GM21360 (cell line): ENCODE measurements around the gene SRPK3.
"Not testable (repeated sequence)": the region's sequence is repeated elsewhere in the genome, so short reads cannot be mapped to it uniquely, and the experiment has no call there.

ENCODE experiments used
- ATAC-seq: cut with Tn5 transposase; IDR thresholded peaks from one replicate; pipeline ENCODE4 v1.9.1; 2021; ENCODE audit warnings: mild to moderate bottlenecking, moderate library complexity; ENCODE audit not compliant: unreplicated experiment

Gene SRPK3

GRCh38 chrX:153804621-153805020 lies 23.8 kb downstream of the SRPK3 start:
- no peak for ATAC-seq

GRCh38 chrX:153805436-153805835 lies 24.6 kb downstream of the SRPK3 start:
- no peak for ATAC-seq

- no peak for ATAC-seq
Measured at GRCh38 chrX:153806999-153807575, 26.2 kb downstream of the SRPK3 start.

- no peak for ATAC-seq
Measured at GRCh38 chrX:153807976-153808375, 27.1 kb downstream of the SRPK3 start.

- no peak for ATAC-seq
Measured at GRCh38 chrX:153812220-153812619, 31.4 kb downstream of the SRPK3 start.

- no peak for ATAC-seq
Measured at GRCh38 chrX:153813161-153813560, 32.3 kb downstream of the SRPK3 start.

- ATAC-seq = no peak
Measured at GRCh38 chrX:153814591-153815315, 33.9 kb downstream of the SRPK3 start.

GRCh38 chrX:153816831-153817690 lies 36.2 kb downstream of the SRPK3 start:
- no peak for ATAC-seq

GRCh38 chrX:153818064-153818463 lies 37.2 kb downstream of the SRPK3 start:
- not testable (repeated sequence) for ATAC-seq

- ATAC-seq = no peak
Measured at GRCh38 chrX:153818571-153819383, 37.9 kb downstream of the SRPK3 start.

- ATAC-seq = no peak
Measured at GRCh38 chrX:153819384-153820040, 38.7 kb downstream of the SRPK3 start.

- no peak for ATAC-seq
Measured at GRCh38 chrX:153820601-153821000, 39.8 kb downstream of the SRPK3 start.

GRCh38 chrX:153821066-153821465 lies 40.2 kb downstream of the SRPK3 start:
- no peak for ATAC-seq

GRCh38 chrX:153824348-153824747 lies 43.5 kb downstream of the SRPK3 start:
- no peak for ATAC-seq

- ATAC-seq = no peak
Measured at GRCh38 chrX:153825042-153825441, 44.2 kb downstream of the SRPK3 start.

GRCh38 chrX:153827016-153827415 lies 46.2 kb downstream of the SRPK3 start:
- ATAC-seq = no peak

- no peak for ATAC-seq
Measured at GRCh38 chrX:153827903-153828302, 47.1 kb downstream of the SRPK3 start.

GRCh38 chrX:153828308-153828707 lies 47.5 kb downstream of the SRPK3 start:
- no peak for ATAC-seq

- no peak for ATAC-seq
Measured at GRCh38 chrX:153828723-153829548, 48.1 kb downstream of the SRPK3 start.

GRCh38 chrX:153829549-153829798 lies 48.6 kb downstream of the SRPK3 start:
- ATAC-seq = no peak
